Mesendoderm (in vitro differentiated cells): ENCODE results near the gene ACTMAP. TPM values are rescaled to one million over a fixed set of nuclear protein-coding genes. Genes with fewer than 3 reads are reported as not detected.

ENCODE experiments used
- DNase-seq: peaks from one replicate; pipeline ENCODE4 v3.0.0; 2013
- H2AK5ac ChIP-seq: 2 replicates; pipeline ENCODE4 v1.6.1; 2013; ENCODE audit warnings: low read length, inconsistent platforms
- H2BK120ac ChIP-seq: 2 replicates; pipeline ENCODE4 v1.6.1; 2013; ENCODE audit warnings: low read depth, mild to moderate bottlenecking, low read length, moderate library complexity, mixed read lengths
- H2BK15ac ChIP-seq: replicated peaks from 2 replicates; pipeline ENCODE4 v1.6.1; 2013; ENCODE audit warnings: low read depth, mild to moderate bottlenecking, moderate library complexity
- H2BK5ac ChIP-seq: 2 replicates; pipeline ENCODE4 v1.6.1; 2013; ENCODE audit warnings: low read length, inconsistent platforms
- H3K18ac ChIP-seq: 2 replicates; pipeline ENCODE4 v1.6.1; 2013; ENCODE audit warnings: mild to moderate bottlenecking, low read length, mixed read lengths
- H3K23ac ChIP-seq: one replicate; pipeline ENCODE4 v1.6.1; 2013; ENCODE audit warnings: low read length
- H3K27ac ChIP-seq: 2 replicates; pipeline ENCODE4 v1.5.1; 2013; ENCODE audit warnings: low read depth, mild to moderate bottlenecking, inconsistent platforms, low read length, moderate library complexity
- H3K27me3 ChIP-seq: 2 replicates; pipeline ENCODE4 v1.6.1; 2013; ENCODE audit warnings: low read length, control low read depth, mild to moderate bottlenecking, inconsistent platforms; ENCODE audit not compliant: insufficient read depth, poor library complexity
- H3K36me3 ChIP-seq: 2 replicates; pipeline ENCODE4 v1.6.1; 2013; ENCODE audit warnings: low read length, inconsistent platforms; ENCODE audit not compliant: control insufficient read depth, insufficient read depth
- H3K4ac ChIP-seq: one replicate; pipeline ENCODE4 v1.6.1; 2013; ENCODE audit warnings: low read depth, mild to moderate bottlenecking, low read length, moderate library complexity
- H3K4me1 ChIP-seq: 2 replicates; pipeline ENCODE4 v1.6.1; 2013; ENCODE audit warnings: low read depth, low read length, inconsistent platforms; ENCODE audit not compliant: control insufficient read depth
- H3K4me2 ChIP-seq: 2 replicates; pipeline ENCODE4 v1.6.1; 2013; ENCODE audit warnings: low read length
- H3K4me3 ChIP-seq: 2 replicates; pipeline ENCODE4 v1.5.1; 2013; ENCODE audit warnings: mild to moderate bottlenecking, low read length
- H3K56ac ChIP-seq: one replicate; pipeline ENCODE4 v1.6.1; 2013; ENCODE audit warnings: low read length
- H3K79me1 ChIP-seq: 2 replicates; pipeline ENCODE4 v1.6.1; 2013; ENCODE audit warnings: low read length, inconsistent platforms
- H3K79me2 ChIP-seq: 2 replicates; pipeline ENCODE4 v1.6.1; 2013; ENCODE audit warnings: mild to moderate bottlenecking, low read length; ENCODE audit not compliant: control insufficient read depth, insufficient read depth
- H3K9ac ChIP-seq: 2 replicates; pipeline ENCODE4 v1.6.1; 2013; ENCODE audit warnings: low read length, inconsistent platforms
- H4K5ac ChIP-seq: one replicate; pipeline ENCODE4 v1.6.1; 2013; ENCODE audit warnings: low read length
- H4K8ac ChIP-seq: one replicate; pipeline ENCODE4 v1.6.1; 2013; ENCODE audit warnings: low read depth, mild to moderate bottlenecking, control low read depth, low read length, moderate library complexity
- WGBS: extraction: QIAGEN DNeasy Blood & Tissue Kit; methylation state at CpG from one replicate; pipeline ENCODE4 v1.1.7; 2013; ENCODE audit warnings: low lambda C conversion rate, missing lambda C conversion rate; ENCODE audit not compliant: insufficient coverage; ENCODE audit errors: extremely low coverage; 5-methylcytosine and 5-hydroxymethylcytosine counted together
- polyA plus RNA-seq, 2 experiments: library from polyadenylated mRNA; stranded (reverse); fragments of 200-250 nt; gene quantifications; one replicate each; pipeline ENCODE4 v1.2.3, GENCODE V29; 2013

Gene ACTMAP
- polyA plus RNA-seq (2013, experiment 1 of 2): 8.2 TPM
- 9.2 TPM for polyA plus RNA-seq (2013, experiment 2 of 2)

- Histone ChIP-seq H3K79me1 (peaks cover 5% of the 10 kb centered on the region), H2BK5ac (peak within 1 kb of the TSS; percentile 97), H4K5ac (peak within 1 kb of the TSS; percentile 100), H4K8ac (peak within 1 kb of the TSS; percentile 97), H3K27ac (peak within 1 kb of the TSS; percentile 85), H3K9ac (peak within 1 kb of the TSS; percentile 97), H3K23ac (peak within 1 kb of the TSS; percentile 97), H3K4me2 (peak within 1 kb of the TSS; percentile 72), H3K27me3 (no peaks in the 10 kb centered on the region), H3K4me1 (peaks cover 8% of the 10 kb centered on the region), H3K56ac (peak within 1 kb of the TSS; percentile 99), H3K18ac (peak within 1 kb of the TSS; percentile 86), H2AK5ac (peak within 1 kb of the TSS; percentile 100), H3K79me2 (peaks cover 37% of the 10 kb centered on the region), H2BK15ac (no peak within 1 kb of the TSS), H2BK120ac (peak within 1 kb of the TSS; percentile 30), H3K36me3 (no peaks in the 10 kb centered on the region), H3K4me3 (peak within 1 kb of the TSS; percentile 89), H3K4ac (peak within 1 kb of the TSS; percentile 100)
- peak; percentile 100 for DNase-seq
- no CpG with 5 or more reads among the region's 43 CpGs for WGBS
Measured at GRCh38 chr19:40750058-40750873, at the start of gene ACTMAP. TSS of gene ACTMAP (minus strand) at chr19:40750477. CDS start at chr19:40749803, 674 bp downstream.

GRCh38 chr19:40799558-40800338, 49.5 kb upstream of the ACTMAP start:
- Histone ChIP-seq H3K4me1 (peaks cover 3% of the 10 kb centered on the region), H3K9ac (peak overlapping the region; percentile 97), H2AK5ac (no peak overlapping the region), H3K4me2 (peak overlapping the region; percentile 96), H3K79me1 (peaks cover 20% of the 10 kb centered on the region), H2BK5ac (peak overlapping the region; percentile 62), H4K8ac (no peak overlapping the region), H3K23ac (peak overlapping the region; percentile 60), H3K79me2 (peaks cover 52% of the 10 kb centered on the region), H3K56ac (peak overlapping the region; percentile 94), H2BK120ac (peak overlapping the region; percentile 52), H3K4me3 (peak overlapping the region; percentile 90), H3K27ac (peak overlapping the region; percentile 88), H2BK15ac (no peak overlapping the region), H3K36me3 (peaks cover 2% of the 10 kb centered on the region), H3K4ac (peak overlapping the region; percentile 95), H3K18ac (peak overlapping the region; percentile 98), H3K27me3 (no peaks in the 10 kb centered on the region), H4K5ac (no peak overlapping the region)
- no CpG with 5 or more reads among the region's 40 CpGs for WGBS
- peak; percentile 52 for DNase-seq

- Histone ChIP-seq H3K23ac (peak within 1 kb of the TSS; percentile 60), H3K79me2 (peaks cover 44% of the 10 kb centered on the region), H3K27ac (peak within 1 kb of the TSS; percentile 88), H3K36me3 (peaks cover 2% of the 10 kb centered on the region), H2BK5ac (peak within 1 kb of the TSS; percentile 62), H2BK15ac (no peak within 1 kb of the TSS), H2AK5ac (no peak within 1 kb of the TSS), H4K8ac (no peak within 1 kb of the TSS), H3K79me1 (peaks cover 14% of the 10 kb centered on the region), H3K9ac (peak within 1 kb of the TSS; percentile 97), H3K4me3 (peak within 1 kb of the TSS; percentile 90), H4K5ac (no peak within 1 kb of the TSS), H3K18ac (peak within 1 kb of the TSS; percentile 98), H3K27me3 (no peaks in the 10 kb centered on the region), H3K4me1 (peaks cover 3% of the 10 kb centered on the region), H2BK120ac (peak within 1 kb of the TSS; percentile 52), H3K4me2 (peak within 1 kb of the TSS; percentile 96), H3K56ac (peak within 1 kb of the TSS; percentile 94), H3K4ac (peak within 1 kb of the TSS; percentile 95)
- WGBS: no CpG with 5 or more reads among the region's 110 CpGs
- peak; percentile 100 for DNase-seq
Measured at GRCh38 chr19:40798683-40799557, 48.6 kb upstream of the ACTMAP start, which contains the start of gene EGLN2. TSS of gene EGLN2 (plus strand) at chr19:40799191. CDS start at chr19:40800573, 1,382 bp downstream.

- Histone ChIP-seq H2BK120ac (no peak overlapping the region), H3K18ac (no peak overlapping the region), H2BK5ac (no peak overlapping the region), H3K4ac (no peak overlapping the region), H2BK15ac (no peak overlapping the region), H4K8ac (no peak overlapping the region), H3K27ac (peak overlapping the region; percentile 68), H3K36me3 (peaks cover 2% of the 10 kb centered on the region), H3K27me3 (no peaks in the 10 kb centered on the region), H3K79me2 (peaks cover 36% of the 10 kb centered on the region), H3K23ac (no peak overlapping the region), H3K4me2 (peak overlapping the region; percentile 59), H3K79me1 (peaks cover 12% of the 10 kb centered on the region), H3K4me1 (peaks cover 2% of the 10 kb centered on the region), H3K4me3 (peak overlapping the region; percentile 28), H2AK5ac (no peak overlapping the region), H3K9ac (peak overlapping the region; percentile 71), H3K56ac (peak overlapping the region; percentile 82), H4K5ac (no peak overlapping the region)
- DNase-seq: peak; percentile 95
- WGBS: no CpG with 5 or more reads among the region's 28 CpGs
Measured at GRCh38 chr19:40797963-40798682, 47.8 kb upstream of the ACTMAP start.
